Fibroblast of villous mesenchyme (primary cell): ENCODE measurements around the gene GRIA3. TPM values are rescaled to one million over a fixed set of nuclear protein-coding genes. Genes with fewer than 3 reads are reported as not detected.
A peak's percentile ranks its signal among the peaks of the same experiment; 100 is the strongest.

Source experiments
- DNase-seq: peaks from one replicate; pipeline ENCODE4 v3.0.0-alpha.2; 2010; ENCODE audit warnings: low read depth
- H3K4me3 ChIP-seq: 2 replicates; pipeline ENCODE4 v1.5.1; 2011; ENCODE audit warnings: low read depth, mild to moderate bottlenecking, low read length
- total RNA-seq: library from RNA; depleted of rRNA; stranded (reverse); fragments of >200 nt; gene quantifications from 2 replicates; pipeline ENCODE4 v1.2.3, GENCODE V29; 2012
- TF ChIP-seq, protein P1 (sequence below): IDR thresholded peaks from 2 replicates; pipeline ENCODE4 v1.5.1; 2012; ENCODE audit warnings: low read depth, mild to moderate bottlenecking, low read length; ENCODE audit not compliant: insufficient read depth

Gene GRIA3
- total RNA-seq, 1 donor, result 19.4 TPM

DNA sequence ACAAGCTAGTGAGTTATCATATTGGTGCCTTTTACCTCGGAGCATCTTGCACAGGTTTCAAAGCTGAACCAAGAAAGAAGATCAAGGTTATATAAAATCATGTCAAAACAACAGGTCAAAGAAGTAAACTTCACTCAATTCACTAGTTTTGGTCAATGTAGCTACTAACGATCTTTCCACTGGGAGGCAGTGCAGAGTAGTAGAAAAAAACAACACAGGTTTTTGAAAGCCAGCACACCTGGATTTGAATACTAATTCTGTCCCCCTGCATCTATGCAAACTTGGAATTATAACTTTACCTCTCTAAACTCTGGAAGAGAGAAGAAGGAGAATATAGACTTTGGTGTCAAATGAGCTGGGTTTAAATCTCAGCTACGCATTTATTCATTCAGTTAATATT is 266.1 kb downstream of the GRIA3 start:
- TF ChIP-seq, protein P1, sequence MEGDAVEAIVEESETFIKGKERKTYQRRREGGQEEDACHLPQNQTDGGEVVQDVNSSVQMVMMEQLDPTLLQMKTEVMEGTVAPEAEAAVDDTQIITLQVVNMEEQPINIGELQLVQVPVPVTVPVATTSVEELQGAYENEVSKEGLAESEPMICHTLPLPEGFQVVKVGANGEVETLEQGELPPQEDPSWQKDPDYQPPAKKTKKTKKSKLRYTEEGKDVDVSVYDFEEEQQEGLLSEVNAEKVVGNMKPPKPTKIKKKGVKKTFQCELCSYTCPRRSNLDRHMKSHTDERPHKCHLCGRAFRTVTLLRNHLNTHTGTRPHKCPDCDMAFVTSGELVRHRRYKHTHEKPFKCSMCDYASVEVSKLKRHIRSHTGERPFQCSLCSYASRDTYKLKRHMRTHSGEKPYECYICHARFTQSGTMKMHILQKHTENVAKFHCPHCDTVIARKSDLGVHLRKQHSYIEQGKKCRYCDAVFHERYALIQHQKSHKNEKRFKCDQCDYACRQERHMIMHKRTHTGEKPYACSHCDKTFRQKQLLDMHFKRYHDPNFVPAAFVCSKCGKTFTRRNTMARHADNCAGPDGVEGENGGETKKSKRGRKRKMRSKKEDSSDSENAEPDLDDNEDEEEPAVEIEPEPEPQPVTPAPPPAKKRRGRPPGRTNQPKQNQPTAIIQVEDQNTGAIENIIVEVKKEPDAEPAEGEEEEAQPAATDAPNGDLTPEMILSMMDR, result peak; percentile 48
- peak; percentile 6 for DNase-seq
- H3K4me3 ChIP-seq, result no peak overlapping the region

DNA sequence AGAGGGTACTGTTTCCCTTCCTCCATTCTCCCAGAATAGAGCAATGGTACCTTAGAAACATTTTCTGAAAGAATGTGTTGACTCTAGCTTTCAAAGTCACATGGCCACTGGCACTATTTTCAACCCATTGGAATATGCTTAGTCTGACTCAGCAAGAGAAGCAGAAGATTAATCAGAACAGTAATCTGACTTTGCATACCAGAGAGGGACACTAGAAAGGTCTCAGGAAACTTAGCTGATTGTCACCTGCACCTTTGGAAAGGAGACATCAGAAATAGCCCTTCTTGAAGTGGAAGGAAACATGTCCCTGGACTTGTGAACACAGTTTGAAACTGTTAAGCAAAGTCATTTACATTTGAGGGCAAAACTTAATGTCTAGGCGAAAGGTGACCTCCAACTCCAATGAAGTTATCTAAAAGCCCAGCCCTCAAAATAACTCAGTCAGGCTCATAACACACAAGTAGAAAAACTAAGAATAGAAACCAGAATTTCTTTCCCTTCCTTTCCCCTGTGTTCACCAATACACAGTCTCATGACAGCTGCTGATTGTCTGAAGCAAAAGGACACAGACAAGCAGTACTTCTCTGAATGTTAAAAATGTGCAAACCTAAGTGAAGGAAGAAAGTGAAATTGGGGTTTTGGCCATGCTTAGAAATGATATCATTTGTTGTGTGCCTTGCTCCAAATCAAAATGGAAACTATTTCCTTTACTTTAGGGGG is 270.8 kb downstream of the GRIA3 start:
- TF ChIP-seq, protein P1, result no peak
- H3K4me3 ChIP-seq, result no peak overlapping the region
- no peak for DNase-seq

- TF ChIP-seq, protein P1, result no peak
- DNase-seq, result no peak
- no peak overlapping the region for H3K4me3 ChIP-seq
Measured at GRCh38 chrX:123455693-123456092, 271.6 kb downstream of the GRIA3 start.

DNA sequence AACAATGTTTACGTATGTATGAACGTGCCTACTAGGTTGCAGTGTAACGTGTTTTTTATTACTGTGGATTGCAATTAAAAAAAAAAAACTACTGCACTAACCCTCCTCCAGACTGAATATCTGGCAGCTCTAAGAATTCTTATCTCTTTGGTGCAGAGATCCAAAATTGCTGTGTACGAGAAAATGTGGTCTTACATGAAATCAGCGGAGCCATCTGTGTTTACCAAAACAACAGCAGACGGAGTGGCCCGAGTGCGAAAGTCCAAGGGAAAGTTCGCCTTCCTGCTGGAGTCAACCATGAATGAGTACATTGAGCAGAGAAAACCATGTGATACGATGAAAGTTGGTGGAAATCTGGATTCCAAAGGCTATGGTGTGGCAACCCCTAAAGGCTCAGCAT is 280.6 kb downstream of the GRIA3 start:
- peak; percentile 15 for DNase-seq
- H3K4me3 ChIP-seq, result no peak overlapping the region
- TF ChIP-seq, protein P1, result no peak

- TF ChIP-seq, protein P1, result no peak
- H3K4me3 ChIP-seq, result no peak overlapping the region
- DNase-seq, result no peak
Measured at GRCh38 chrX:123468481-123468880, 284.4 kb downstream of the GRIA3 start.

GRCh38 chrX:123475068-123475724 is 291.1 kb downstream of the GRIA3 start:
- no peak overlapping the region for H3K4me3 ChIP-seq
- TF ChIP-seq, protein P1, result no peak
- DNase-seq, result peak; percentile 5
